GM12891 (cell line): Measurements from ENCODE around the gene ROBO1.

Experiments
- POLR2A ChIP-seq: IDR thresholded peaks from 2 replicates; pipeline ENCODE4 v1.6.1; 2011; ENCODE audit warnings: low read depth, low read length, control low read depth
- POLR2AphosphoS5 ChIP-seq: IDR thresholded peaks from 2 replicates; pipeline ENCODE4 v1.6.1; 2011; ENCODE audit warnings: low read depth, low read length, control low read depth

DNA sequence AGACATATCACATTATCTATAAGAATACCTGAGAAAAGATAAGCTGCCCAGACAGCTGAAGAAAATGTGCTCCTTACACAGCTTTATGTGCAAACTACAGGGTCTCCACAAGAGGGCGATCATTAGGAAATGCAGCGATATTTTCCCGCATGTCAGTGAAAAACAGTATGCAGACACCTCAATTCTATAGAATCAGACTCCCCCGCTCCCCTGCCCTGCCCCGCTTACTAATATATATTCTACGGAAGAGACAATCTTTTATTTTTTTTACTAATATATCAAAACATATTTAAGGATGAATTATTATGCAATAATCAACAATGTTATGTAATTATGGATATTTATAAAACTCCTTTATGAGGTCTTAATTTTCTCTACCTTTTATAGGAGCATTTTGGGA is 681.3 kb downstream of the ROBO1 start:
- no peak for TF ChIP-seq POLR2AphosphoS5
- no peak for TF ChIP-seq POLR2A
